Measurements from ENCODE around the gene SPATA13. TPM values are rescaled to one million over a fixed set of nuclear protein-coding genes. Genes with fewer than 3 reads are reported as not detected.

The SPATA13 gene
- total RNA-seq, 2 donors from 2014 or later = 19.4 to 24.8 TPM

- H3K27me3 ChIP-seq (ENCODE audit: control insufficient read depth, insufficient read depth, low read length, poor library complexity, severe bottlenecking) = no peaks in the 10 kb centered on the region
- TF ChIP-seq CTCF (conservative IDR thresholded peaks at IDR 0.05) = no peak
- H3K9me3 ChIP-seq (ENCODE audit: control insufficient read depth, low read length) = no peaks in the 10 kb centered on the region
- H3K4me1 Mint-ChIP-seq = peaks cover 8% of the 10 kb centered on the region
- WGBS, 2 experiments (ENCODE audit: insufficient coverage in 1 of 2, insufficient read length in 1 of 2) = 90 to 93% methylated on average over 7 to 8 of the region's 8 CpGs
- H3K4me1 ChIP-seq (ENCODE audit: control insufficient read depth, insufficient read depth, low read length) = no peaks in the 10 kb centered on the region
- DNase-seq = peak; percentile 7
- H3K9ac ChIP-seq (ENCODE audit: extremely low read depth, low read length, poor library complexity, severe bottlenecking) = no peak overlapping the region
- H3K9me3 Mint-ChIP-seq = no peaks in the 10 kb centered on the region
- H3K27ac ChIP-seq (ENCODE audit: low read depth, low read length) = no peak overlapping the region
- H3K4me3 Mint-ChIP-seq = no peak overlapping the region
- H3K4me3 ChIP-seq (ENCODE audit: low read length) = no peak overlapping the region
- no peaks in the 10 kb centered on the region for H3K36me3 ChIP-seq (ENCODE audit: control insufficient read depth, insufficient read depth, low read length)
- no peak overlapping the region for H3K27ac Mint-ChIP-seq
- no peaks in the 10 kb centered on the region for H3K27me3 Mint-ChIP-seq (ENCODE audit: insufficient read depth)
- H3K36me3 Mint-ChIP-seq (ENCODE audit: low read depth) = no peaks in the 10 kb centered on the region
Measured at GRCh38 chr13:24176351-24177101, 16.0 kb downstream of the SPATA13 start.

- H3K4me1 ChIP-seq (ENCODE audit: control insufficient read depth, insufficient read depth, low read length) = no peaks in the 10 kb centered on the region
- Mint-ChIP-seq H3K27ac (no peak overlapping the region), H3K9me3 (no peaks in the 10 kb centered on the region), H3K36me3 (ENCODE audit: low read depth) (peaks cover 4% of the 10 kb centered on the region), H3K4me1 (peaks cover 27% of the 10 kb centered on the region), H3K4me3 (no peak overlapping the region), H3K27me3 (ENCODE audit: insufficient read depth) (no peaks in the 10 kb centered on the region)
- no peak for DNase-seq
- no peak overlapping the region for H3K27ac ChIP-seq (ENCODE audit: low read depth, low read length)
- H3K27me3 ChIP-seq (ENCODE audit: control insufficient read depth, insufficient read depth, low read length, poor library complexity, severe bottlenecking) = no peaks in the 10 kb centered on the region
- no peak overlapping the region for H3K4me3 ChIP-seq (ENCODE audit: low read length)
- no peaks in the 10 kb centered on the region for H3K36me3 ChIP-seq (ENCODE audit: control insufficient read depth, insufficient read depth, low read length)
- H3K9ac ChIP-seq (ENCODE audit: extremely low read depth, low read length, poor library complexity, severe bottlenecking) = no peak overlapping the region
- H3K9me3 ChIP-seq (ENCODE audit: control insufficient read depth, low read length) = no peaks in the 10 kb centered on the region
- 94 to 97% methylated on average over 2 of the region's 2 CpGs for WGBS, 2 experiments (ENCODE audit: insufficient coverage in 1 of 2, insufficient read length in 1 of 2)
- TF ChIP-seq CTCF (conservative IDR thresholded peaks at IDR 0.05) = no peak
Measured at GRCh38 chr13:24178847-24179485, 18.4 kb downstream of the SPATA13 start.

GRCh38 chr13:24179486-24179850 is 18.9 kb downstream of the SPATA13 start:
- Histone ChIP-seq H3K27ac (ENCODE audit: low read depth, low read length) (no peak overlapping the region), H3K9me3 (ENCODE audit: control insufficient read depth, low read length) (no peaks in the 10 kb centered on the region), H3K27me3 (ENCODE audit: control insufficient read depth, insufficient read depth, low read length, poor library complexity, severe bottlenecking) (no peaks in the 10 kb centered on the region), H3K4me3 (ENCODE audit: low read length) (no peak overlapping the region), H3K4me1 (ENCODE audit: control insufficient read depth, insufficient read depth, low read length) (no peaks in the 10 kb centered on the region), H3K9ac (ENCODE audit: extremely low read depth, low read length, poor library complexity, severe bottlenecking) (no peak overlapping the region), H3K36me3 (ENCODE audit: control insufficient read depth, insufficient read depth, low read length) (no peaks in the 10 kb centered on the region)
- no peak for TF ChIP-seq CTCF (conservative IDR thresholded peaks at IDR 0.05)
- Mint-ChIP-seq H3K4me3 (no peak overlapping the region), H3K9me3 (no peaks in the 10 kb centered on the region), H3K27ac (no peak overlapping the region), H3K4me1 (peaks cover 31% of the 10 kb centered on the region), H3K36me3 (ENCODE audit: low read depth) (peaks cover 4% of the 10 kb centered on the region), H3K27me3 (ENCODE audit: insufficient read depth) (no peaks in the 10 kb centered on the region)
- no peak for DNase-seq
- 89% methylated on average over 1 of the region's 1 CpG for WGBS, 2 experiments (ENCODE audit: insufficient coverage in 1 of 2, insufficient read length in 1 of 2)

Data from endodermal cell (in vitro differentiated cells).